ENCODE measurements around the gene HSD11B1.

The HSD11B1 gene

GRCh38 chr1:209704584-209704983 lies at the start of gene HSD11B1:
Gene HSD11B1 (plus strand): TSS chr1:209704846. CDS start chr1:209704943, 97 bp downstream.
- TF ChIP-seq CTCF (IDR thresholded peaks at IDR 0.05; ENCODE audit: low read depth, low read length) = no peak
- H3K4me3 ChIP-seq (ENCODE audit: low read depth, low read length) = no peak within 1 kb of the TSS

GRCh38 chr1:209655411-209656231 lies 49.0 kb upstream of the HSD11B1 start:
- no peak for TF ChIP-seq CTCF (IDR thresholded peaks at IDR 0.05; ENCODE audit: low read depth, low read length)
- H3K4me3 ChIP-seq (ENCODE audit: low read depth, low read length) = no peak overlapping the region

GRCh38 chr1:209657140-209657879 lies 47.3 kb upstream of the HSD11B1 start:
- TF ChIP-seq CTCF (IDR thresholded peaks at IDR 0.05; ENCODE audit: low read depth, low read length) = no peak
- no peak overlapping the region for H3K4me3 ChIP-seq (ENCODE audit: low read depth, low read length)

GRCh38 chr1:209657918-209658317 lies 46.7 kb upstream of the HSD11B1 start:
- TF ChIP-seq CTCF (IDR thresholded peaks at IDR 0.05; ENCODE audit: low read depth, low read length) = no peak
- no peak overlapping the region for H3K4me3 ChIP-seq (ENCODE audit: low read depth, low read length)

GRCh38 chr1:209659909-209660308 lies 44.7 kb upstream of the HSD11B1 start:
- H3K4me3 ChIP-seq (ENCODE audit: low read depth, low read length) = no peak overlapping the region
- TF ChIP-seq CTCF (IDR thresholded peaks at IDR 0.05; ENCODE audit: low read depth, low read length) = no peak

- H3K4me3 ChIP-seq (ENCODE audit: low read depth, low read length) = no peak overlapping the region
- TF ChIP-seq CTCF (IDR thresholded peaks at IDR 0.05; ENCODE audit: low read depth, low read length) = no peak
Measured at GRCh38 chr1:209661071-209661470, 43.6 kb upstream of the HSD11B1 start.

- H3K4me3 ChIP-seq (ENCODE audit: low read depth, low read length) = no peak overlapping the region
- no peak for TF ChIP-seq CTCF (IDR thresholded peaks at IDR 0.05; ENCODE audit: low read depth, low read length)
Measured at GRCh38 chr1:209662879-209663327, 41.7 kb upstream of the HSD11B1 start.

Measured in WI38 (cell line).